CD4-positive, alpha-beta T cell treated with Interleukin-4 for 1 hour (primary cell): ENCODE results near the gene ZNF839.
"Not testable (repeated sequence)": the region's sequence is repeated elsewhere in the genome, so short reads cannot be mapped to it uniquely, and the experiment has no call there.

ENCODE experiments used
- DNase-seq, 2 donors: peaks; one replicate each; pipeline ENCODE4 v3.0.0-alpha.2; 2020 to 2022

The ZNF839 gene

GRCh38 chr14:102314242-102315011 is 5.1 kb upstream of the ZNF839 start:
- peak; percentile 81 to 82 for DNase-seq

GRCh38 chr14:102315121-102315520 is 4.4 kb upstream of the ZNF839 start:
- DNase-seq, result no peak

DNA sequence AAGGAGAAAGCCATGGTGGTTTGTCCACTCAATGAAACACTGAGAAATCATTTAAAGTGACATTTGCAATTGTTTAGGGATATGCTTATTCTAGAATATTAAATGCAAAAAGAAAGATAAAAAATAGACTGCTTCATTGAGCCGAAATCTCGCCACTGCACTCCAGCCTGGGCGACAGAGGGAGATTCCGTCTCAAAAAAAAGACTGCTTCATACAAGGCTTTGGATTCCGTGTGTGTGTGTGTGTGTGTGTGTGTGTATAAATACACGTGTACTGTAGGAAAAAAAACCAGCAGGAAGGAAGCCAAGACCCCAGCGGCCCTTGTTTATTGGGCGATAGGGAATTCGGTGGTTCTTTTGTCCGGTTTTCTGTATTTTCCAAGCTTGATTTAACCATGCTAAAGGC is 3.2 kb upstream of the ZNF839 start:
- peak; percentile 20 to 62 for DNase-seq

DNA sequence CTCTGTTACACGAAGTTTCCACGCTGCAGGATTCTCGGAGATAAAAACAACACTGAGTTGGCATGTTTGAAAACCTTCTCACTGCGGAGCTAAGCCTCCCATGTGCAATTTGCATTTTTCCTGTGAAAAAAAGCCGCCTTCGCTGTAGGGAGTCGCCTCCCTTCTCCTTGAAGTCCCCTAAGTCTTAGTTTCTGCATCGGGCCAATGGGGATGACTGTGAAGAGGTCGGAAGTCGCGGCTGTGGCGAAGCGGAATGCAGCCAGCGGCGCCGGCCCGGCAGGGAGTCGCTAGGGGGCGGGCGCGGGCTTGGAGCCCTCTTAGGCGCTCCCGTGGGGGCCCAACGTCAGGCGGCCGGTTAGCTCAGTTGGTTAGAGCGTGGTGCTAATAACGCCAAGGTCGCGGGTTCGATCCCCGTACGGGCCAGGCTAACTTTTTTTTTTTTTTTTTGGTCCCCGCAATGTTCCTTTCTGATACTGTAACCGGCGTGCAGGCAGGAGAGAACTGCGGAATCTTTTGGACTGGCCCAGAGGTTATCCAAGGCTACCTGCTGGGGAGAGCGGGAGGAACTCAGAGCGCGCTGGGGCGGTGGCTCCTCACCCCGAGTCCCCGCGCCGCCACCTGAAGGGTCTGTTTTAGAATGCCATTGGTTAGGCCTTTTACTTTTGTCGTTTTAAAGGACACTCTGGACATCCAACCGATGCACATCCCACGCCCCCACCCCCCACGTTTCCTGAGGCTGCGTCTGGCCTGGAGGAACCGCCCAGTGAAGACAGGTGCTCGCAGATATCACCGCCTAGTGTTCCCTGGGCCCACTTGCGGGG is 2.6 kb upstream of the ZNF839 start:
- DNase-seq, result peak; percentile 93 to 95

DNA sequence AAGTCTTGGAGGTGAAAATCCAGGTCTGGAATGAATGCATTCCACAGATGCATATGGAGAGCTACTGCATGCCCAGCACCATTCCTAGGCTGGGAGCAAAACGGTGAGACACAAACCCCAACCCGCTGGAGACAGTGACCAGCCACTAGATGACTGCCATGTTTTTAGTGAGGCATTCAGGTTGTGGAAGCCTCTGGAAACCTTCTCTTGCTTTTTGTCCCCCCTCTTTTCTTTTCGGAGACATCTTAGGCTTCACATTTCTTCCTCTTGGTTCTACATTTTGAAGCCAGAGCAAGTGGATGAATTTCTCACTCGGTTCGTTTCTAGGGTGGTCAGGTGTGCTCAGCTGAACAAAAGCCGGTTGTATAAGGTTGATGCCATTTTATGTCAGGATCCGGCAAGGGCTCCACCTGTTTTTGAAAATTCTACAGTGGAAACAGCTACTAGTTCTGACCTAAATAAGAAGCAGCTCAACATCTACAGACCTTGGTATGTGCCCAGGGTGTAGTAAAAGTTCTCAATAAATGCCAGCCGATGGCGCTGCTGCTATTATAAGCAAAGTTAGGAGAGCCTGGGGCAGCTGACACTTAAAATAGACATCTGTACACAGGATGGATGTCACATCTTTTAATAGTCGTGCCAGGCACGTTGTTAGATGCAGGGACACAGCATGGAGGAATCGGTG is 1.8 kb upstream of the ZNF839 start:
- peak; percentile 25 to 48 for DNase-seq

- DNase-seq, result no peak
These were observed 717 bp upstream of the ZNF839 start for GRCh38 chr14:102318781-102319276.

DNA sequence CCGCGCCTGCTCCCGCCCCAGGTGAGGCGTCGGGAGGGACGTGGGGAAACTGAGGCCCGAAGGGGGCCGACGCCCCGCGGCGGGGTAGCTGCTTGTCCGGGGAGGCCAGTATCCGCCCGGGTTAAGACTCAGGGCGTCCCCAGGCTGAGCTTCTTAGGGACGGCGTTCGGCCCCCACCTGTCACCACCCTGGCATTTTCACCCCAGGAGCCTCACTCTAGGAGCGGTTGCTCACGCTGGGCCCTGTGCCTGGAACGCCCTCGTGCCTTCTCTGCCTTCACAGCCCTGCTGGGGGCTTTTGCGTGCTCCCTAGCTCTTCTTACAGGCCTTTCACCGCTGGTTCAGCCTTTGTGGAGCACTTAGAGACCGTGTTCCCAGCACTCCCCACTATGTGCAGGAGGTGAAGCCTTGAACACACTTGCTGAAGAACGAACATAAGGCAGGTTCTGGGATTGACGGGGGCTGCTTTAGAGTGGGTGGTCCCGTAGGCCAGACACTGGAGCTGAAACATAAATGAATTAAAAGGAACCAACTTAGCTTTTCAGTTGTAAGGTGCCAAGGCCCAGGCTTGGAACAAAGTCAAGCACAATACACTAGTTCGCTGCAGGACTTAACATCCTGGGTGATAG is 601 bp downstream of the ZNF839 start:
- DNase-seq, result peak; percentile 52 to 55

- DNase-seq, result no peak
These were observed 1.3 kb downstream of the ZNF839 start for GRCh38 chr14:102320671-102321455.

GRCh38 chr14:102321456-102322422 is 2.2 kb downstream of the ZNF839 start:
- no peak for DNase-seq

- DNase-seq, result peak; percentile 35 to 50
These were observed 3.6 kb downstream of the ZNF839 start for GRCh38 chr14:102323102-102323501.

- DNase-seq, result no peak
These were observed 6.3 kb downstream of the ZNF839 start for GRCh38 chr14:102325791-102326345.

DNA sequence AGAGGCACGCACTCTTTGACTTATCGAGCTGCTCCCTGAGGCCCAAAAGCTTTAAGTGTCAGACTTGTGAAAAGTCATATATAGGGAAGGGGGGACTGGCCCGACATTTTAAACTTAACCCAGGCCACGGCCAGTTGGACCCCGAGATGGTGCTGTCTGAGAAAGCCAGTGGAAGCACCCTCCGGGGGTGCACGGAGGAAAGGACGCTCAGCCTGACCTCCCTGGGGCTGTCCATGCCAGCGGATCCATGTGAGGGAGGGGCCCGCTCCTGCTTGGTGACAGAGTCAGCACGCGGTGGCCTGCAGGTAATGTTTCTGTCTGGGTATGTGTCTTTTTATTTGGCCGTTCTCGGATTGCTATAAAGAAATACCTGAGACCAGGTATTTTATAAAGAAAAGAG is 7.0 kb downstream of the ZNF839 start:
- DNase-seq, result no peak

- DNase-seq, result not testable (repeated sequence)
These were observed 9.8 kb downstream of the ZNF839 start for GRCh38 chr14:102329381-102329780.

DNA sequence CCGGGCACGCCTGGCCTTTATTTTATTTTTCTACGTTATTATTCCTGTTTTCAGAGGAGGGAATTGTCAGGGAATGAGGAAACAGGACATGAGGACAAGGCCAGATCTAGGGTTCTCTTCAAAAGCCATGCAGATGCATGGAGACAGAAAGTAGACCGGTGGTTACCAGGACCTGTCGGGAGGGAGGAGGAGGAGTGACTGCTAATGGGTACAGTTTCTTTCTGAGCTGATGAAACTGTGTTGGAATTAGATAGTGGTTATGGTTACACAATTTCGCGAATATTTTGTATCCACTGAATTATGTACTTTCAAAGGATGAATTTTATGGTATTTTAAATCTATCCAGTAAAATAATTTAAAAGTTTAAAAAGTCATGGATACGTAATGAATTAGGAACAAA is 11.3 kb downstream of the ZNF839 start:
- no peak for DNase-seq

GRCh38 chr14:102333390-102333789 is 13.8 kb downstream of the ZNF839 start:
- no peak for DNase-seq

DNA sequence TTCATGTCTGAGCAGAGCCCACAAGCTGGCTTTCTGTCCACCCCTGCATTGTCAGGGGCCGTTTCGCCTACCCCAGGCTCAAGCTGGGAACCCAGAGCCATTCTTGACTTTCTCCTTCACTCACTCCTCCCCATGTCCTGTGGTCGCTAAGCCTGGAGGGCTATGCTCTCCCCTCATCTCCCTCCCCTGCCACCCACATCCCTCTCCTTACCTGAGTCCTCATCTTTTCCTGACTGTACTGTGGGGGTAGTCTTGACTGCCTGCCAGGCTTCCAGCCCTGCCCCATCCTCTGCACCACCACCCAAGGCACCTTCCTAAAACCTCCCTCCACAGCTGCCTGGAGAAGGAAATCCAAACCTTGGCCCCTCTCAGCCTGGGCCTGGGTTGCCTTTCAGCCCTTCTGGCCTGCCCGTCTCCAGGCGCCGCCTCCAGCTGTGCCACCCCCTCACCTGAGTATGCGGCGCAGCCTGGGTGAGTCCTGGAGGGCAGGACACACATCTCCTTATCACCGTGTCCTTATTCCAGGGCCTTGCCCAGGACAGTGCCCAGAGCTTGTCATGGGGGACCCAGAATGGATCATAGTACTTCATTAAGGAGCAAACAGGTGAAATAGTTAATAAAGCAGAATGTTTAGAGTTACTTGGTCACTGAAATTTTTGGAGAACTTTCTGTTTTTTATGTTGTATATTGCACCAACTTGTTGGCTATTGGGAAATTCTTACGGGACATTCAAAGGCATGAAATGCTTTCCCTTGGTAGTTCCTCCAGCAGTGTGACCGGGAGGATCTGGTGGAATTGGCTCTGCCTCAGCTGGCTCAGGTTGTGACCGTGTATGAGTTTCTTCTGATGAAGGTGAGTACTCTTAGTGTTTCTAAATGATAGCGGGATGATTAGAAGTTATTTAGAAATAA is 14.5 kb downstream of the ZNF839 start:
- no peak for DNase-seq

- no peak for DNase-seq
These were observed 15.6 kb downstream of the ZNF839 start for GRCh38 chr14:102335163-102335562.

DNA sequence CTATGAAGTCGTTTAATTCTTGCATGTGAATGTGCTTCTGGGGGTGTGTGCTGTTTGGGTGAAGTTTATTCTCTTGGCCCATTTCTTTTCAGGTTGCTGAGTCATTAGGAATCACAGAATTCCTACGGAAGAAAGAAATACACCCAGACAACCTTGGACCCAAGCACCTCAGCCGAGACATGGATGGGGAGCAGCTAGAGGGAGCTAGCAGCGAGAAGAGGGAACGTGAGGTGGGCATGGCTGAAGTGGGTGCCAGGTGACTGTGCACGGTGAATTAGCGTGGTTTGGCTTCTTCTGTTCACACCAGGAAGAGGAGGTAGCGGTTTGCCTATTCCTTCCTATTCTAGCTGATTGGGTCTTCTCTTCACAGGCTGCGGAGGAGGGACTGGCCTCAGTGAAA is 19.2 kb downstream of the ZNF839 start:
- no peak for DNase-seq

- no peak for DNase-seq
These were observed 22.0 kb downstream of the ZNF839 start for GRCh38 chr14:102341566-102341965.
